Endometrium (tissue), 2 donors: ENCODE measurements around the gene OLIG2.

Source experiments
- FAIRE-seq: peaks from 2 replicates; lab custom pipeline; 2012; peaks lifted over from hg19 to GRCh38; lab: Jason Lieb, UNC
- donor health status: control.
- donor health status: control.

OLIG2 gene

DNA sequence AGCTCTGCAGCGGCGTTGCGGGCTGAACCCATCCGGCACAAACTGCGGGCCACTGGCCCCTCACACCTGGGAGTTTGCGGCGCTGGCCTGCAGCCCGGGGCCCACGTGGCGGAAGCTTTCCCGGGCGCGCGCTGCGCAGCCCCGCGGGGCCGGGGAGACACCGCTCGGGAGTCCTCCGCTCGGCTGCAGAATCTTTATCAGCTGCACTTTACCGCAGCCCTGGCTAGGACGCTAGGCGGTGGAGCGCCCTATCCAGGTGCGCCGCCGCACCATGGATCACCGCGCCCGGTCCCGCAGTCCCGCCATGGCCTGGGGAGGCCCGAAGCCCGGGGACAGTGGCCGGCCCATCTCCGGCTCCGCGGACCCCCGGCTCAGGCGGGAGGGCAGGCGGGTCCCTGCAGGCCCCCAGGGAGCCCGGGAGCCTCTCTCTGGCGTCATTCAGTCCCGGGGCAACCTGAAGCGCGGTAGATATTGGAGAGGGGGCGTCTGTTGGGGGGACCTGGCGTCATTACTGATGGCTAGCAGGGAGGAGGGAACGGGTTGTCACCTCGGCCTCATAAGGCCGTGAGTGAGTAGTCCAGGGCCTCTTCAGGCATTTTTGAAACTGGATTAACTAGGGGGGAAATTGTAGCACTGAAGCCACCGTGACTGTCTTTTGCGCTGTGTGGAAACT lies 5.7 kb upstream of the OLIG2 start:
- no peak for FAIRE-seq

- no peak for FAIRE-seq
These were observed 5.1 kb upstream of the OLIG2 start for GRCh38 chr21:33020558-33021100.

- no peak for FAIRE-seq
These were observed 4.6 kb upstream of the OLIG2 start for GRCh38 chr21:33021150-33021549.

- FAIRE-seq, result no peak
These were observed 4.1 kb upstream of the OLIG2 start for GRCh38 chr21:33021667-33022066.

DNA sequence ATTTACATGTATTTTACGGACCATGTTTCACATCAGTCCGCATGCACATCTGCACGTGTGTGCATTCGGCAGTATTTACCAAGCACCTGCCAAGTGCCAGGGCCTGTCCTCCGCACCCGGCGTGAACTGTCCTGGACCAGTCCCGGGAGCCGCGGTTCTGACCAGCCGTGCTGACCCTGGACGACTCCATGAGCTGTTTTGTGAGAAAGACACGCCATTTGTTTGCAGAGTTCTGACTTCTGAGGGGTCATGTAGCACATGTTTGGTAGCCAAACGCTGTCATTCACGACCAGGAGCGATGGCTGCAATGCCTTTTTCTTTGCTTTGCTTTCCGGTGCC lies 3.3 kb upstream of the OLIG2 start:
- no peak for FAIRE-seq

DNA sequence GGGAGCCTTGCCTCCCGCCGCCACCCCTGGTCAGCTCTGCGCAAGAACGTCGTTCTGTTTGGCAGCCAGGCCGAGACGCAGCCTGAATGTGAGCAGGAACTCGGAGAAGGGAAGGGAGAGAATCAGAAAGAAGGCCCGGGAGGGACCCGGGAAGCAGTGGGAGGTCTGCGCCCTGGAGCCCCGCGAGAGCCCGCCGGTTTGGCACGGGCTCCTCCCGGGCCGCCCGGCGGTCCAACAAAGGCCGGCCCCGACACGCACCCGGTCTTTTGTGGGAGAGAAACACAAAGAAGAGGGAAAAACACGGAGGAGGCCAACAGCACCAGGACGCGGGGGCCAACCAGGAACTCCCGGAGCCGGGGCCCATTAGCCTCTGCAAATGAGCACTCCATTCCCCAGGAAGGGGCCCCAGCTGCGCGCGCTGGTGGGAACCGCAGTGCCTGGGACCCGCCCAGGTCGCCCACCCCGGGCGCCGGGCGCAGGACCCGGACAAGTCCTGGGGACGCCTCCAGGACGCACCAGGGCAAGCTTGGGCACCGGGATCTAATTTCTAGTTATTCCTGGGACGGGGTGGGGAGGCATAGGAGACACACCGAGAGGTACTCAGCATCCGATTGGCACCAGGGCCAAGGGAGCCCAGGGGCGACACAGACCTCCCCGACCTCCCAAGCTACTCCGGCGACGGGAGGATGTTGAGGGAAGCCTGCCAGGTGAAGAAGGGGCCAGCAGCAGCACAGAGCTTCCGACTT lies 2.7 kb upstream of the OLIG2 start:
- FAIRE-seq, result no peak

DNA sequence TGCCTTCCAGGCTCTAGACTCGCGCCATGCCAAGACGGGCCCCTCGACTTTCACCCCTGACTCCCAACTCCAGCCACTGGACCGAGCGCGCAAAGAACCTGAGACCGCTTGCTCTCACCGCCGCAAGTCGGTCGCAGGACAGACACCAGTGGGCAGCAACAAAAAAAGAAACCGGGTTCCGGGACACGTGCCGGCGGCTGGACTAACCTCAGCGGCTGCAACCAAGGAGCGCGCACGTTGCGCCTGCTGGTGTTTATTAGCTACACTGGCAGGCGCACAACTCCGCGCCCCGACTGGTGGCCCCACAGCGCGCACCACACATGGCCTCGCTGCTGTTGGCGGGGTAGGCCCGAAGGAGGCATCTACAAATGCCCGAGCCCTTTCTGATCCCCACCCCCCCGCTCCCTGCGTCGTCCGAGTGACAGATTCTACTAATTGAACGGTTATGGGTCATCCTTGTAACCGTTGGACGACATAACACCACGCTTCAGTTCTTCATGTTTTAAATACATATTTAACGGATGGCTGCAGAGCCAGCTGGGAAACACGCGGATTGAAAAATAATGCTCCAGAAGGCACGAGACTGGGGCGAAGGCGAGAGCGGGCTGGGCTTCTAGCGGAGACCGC lies 2.0 kb upstream of the OLIG2 start:
- FAIRE-seq, result no peak

- no peak for FAIRE-seq
These were observed 1.3 kb upstream of the OLIG2 start for GRCh38 chr21:33024201-33025103.

DNA sequence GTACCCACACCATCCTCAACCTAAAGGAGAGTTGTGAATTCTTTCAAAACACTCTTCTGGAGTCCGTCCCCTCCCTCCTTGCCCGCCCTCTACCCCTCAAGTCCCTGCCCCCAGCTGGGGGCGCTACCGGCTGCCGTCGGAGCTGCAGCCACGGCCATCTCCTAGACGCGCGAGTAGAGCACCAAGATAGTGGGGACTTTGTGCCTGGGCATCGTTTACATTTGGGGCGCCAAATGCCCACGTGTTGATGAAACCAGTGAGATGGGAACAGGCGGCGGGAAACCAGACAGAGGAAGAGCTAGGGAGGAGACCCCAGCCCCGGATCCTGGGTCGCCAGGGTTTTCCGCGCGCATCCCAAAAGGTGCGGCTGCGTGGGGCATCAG lies 638 bp upstream of the OLIG2 start:
- no peak for FAIRE-seq

- FAIRE-seq, result no peak
These were observed 716 bp downstream of the OLIG2 start for GRCh38 chr21:33026443-33026858.

GRCh38 chr21:33026878-33027400 lies 1.2 kb downstream of the OLIG2 start:
- FAIRE-seq, result no peak

DNA sequence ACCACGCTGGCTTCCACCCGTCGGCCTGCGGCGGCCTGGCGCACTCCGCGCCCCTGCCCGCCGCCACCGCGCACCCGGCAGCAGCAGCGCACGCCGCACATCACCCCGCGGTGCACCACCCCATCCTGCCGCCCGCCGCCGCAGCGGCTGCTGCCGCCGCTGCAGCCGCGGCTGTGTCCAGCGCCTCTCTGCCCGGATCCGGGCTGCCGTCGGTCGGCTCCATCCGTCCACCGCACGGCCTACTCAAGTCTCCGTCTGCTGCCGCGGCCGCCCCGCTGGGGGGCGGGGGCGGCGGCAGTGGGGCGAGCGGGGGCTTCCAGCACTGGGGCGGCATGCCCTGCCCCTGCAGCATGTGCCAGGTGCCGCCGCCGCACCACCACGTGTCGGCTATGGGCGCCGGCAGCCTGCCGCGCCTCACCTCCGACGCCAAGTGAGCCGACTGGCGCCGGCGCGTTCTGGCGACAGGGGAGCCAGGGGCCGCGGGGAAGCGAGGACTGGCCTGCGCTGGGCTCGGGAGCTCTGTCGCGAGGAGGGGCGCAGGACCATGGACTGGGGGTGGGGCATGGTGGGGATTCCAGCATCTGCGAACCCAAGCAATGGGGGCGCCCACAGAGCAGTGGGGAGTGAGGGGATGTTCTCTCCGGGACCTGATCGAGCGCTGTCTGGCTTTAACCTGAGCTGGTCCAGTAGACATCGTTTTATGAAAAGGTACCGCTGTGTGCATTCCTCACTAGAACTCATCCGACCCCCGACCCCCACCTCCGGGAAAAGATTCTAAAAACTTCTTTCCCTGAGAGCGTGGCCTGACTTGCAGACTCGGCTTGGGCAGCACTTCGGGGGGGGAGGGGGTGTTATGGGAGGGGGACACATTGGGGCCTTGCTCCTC lies 1.9 kb downstream of the OLIG2 start:
- FAIRE-seq, result no peak

DNA sequence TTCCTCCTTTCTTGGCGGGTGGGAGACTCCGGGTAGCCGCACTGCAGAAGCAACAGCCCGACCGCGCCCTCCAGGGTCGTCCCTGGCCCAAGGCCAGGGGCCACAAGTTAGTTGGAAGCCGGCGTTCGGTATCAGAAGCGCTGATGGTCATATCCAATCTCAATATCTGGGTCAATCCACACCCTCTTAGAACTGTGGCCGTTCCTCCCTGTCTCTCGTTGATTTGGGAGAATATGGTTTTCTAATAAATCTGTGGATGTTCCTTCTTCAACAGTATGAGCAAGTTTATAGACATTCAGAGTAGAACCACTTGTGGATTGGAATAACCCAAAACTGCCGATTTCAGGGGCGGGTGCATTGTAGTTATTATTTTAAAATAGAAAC lies 2.5 kb downstream of the OLIG2 start:
- no peak for FAIRE-seq

GRCh38 chr21:33028773-33029384 lies 3.1 kb downstream of the OLIG2 start:
- no peak for FAIRE-seq

DNA sequence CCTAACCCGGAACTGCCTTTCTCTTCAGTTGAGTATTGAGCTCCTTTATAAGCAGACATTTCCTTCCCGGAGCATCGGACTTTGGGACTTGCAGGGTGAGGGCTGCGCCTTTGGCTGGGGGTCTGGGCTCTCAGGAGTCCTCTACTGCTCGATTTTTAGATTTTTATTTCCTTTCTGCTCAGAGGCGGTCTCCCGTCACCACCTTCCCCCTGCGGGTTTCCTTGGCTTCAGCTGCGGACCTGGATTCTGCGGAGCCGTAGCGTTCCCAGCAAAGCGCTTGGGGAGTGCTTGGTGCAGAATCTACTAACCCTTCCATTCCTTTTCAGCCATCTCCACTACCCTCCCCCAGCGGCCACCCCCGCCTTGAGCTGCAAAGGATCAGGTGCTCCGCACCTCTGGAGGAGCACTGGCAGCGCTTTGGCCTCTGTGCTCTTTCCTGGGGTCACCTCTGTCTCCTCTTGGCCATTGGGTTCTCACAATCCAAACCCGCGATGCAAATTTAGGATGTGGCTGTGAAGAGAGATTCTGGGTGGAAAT lies 3.7 kb downstream of the OLIG2 start:
- no peak for FAIRE-seq

GRCh38 chr21:33029975-33030461 lies 4.3 kb downstream of the OLIG2 start:
- no peak for FAIRE-seq

DNA sequence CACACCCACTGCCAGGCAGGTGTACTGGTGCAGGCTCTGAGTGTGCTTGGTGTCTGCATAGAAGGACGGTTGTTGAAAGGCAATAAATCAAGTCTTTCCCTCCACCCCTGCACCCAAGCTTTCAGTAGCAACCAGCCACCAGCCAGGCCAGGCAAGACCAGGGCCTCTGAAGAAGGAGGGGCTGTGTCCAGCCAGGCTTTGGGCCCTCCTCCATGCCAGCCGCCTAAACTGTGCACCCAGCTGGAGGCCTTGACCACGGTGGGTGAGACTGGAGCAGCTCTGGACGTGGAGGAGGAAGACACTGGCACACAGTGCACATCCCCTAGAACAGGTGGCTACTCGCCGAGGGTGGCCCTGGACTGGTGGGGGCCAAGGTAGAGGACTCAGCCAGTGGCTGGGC lies 4.9 kb downstream of the OLIG2 start:
- FAIRE-seq, result no peak

- FAIRE-seq, result no peak
These were observed 5.6 kb downstream of the OLIG2 start for GRCh38 chr21:33031152-33031911.

DNA sequence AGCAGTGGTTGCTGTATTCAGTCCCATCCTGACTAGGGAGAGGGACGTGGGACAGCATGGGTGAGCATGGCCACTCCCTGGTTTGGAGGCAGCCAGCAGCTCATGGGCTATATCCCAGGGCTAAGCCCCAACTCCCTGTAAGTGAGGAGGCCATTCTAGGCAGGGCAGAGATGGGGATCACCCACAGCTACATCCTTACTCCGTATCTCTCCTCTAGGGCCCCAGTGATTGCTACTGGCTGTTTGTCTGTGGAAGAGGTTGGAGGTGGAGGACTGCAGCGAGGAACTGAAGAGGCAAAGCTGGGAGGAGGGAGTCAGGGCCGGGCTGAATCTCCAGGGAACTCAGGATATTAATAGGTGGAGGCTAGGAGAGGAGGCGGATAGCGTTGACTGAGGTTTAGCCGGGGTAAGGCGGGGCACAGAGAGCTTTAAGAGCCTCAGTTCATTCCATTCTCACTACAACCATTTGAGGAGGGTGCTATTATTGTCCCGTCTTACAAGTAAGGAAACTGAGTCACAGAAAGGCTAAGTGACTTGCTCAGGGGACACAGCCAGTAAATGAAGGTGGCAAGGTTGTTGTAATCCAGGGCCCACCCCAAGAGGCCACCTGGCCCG lies 6.8 kb downstream of the OLIG2 start:
- no peak for FAIRE-seq
